MV-4-11 (cell line): ENCODE data around the gene P4HA1.

ENCODE experiments used
- DNase-seq: peaks from one replicate; lab custom pipeline; 2025; lab: John Stamatoyannopoulos, UW

The P4HA1 gene

DNA sequence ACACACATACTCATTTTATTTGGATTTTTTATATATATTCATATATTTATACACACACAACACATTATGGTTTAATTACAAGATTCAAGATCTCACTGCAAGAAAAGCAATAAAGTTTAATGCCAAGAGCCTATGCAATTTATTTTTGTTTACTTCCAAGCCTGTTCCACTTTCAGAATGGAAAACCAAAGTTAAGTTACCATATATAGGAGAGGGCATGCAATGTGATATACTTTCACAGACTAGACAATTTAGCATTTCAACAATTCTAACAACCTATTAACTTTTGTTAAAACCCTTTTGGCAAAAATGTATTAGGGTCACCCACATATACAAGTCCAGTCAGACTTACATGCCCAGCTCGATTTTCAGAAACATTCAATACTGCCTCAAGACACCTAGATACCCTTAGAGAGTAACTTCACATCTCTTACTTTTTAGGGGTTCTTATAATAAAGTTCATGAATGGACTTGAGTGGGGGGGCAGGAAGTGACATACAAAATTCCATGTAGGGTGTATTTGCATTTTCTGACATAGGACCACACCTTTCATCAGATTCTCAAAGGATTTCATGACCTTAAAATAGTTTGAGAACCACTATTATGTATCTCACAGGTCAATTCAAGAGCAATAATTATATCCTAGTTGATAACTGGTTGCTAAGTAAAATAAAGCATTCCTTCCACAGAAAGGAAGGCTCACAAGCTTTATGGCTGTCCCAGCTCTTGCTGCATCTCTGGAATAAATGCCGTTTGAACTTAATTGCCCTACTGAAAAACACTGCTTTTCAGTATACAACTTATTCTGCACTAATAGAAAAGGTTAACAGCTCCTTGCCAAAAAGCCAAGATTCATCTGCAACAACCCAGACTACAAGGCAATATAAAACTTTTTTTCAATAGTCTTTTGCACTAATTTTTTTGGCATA is 2.5 kb downstream of the P4HA1 start:
- DNase-seq: no peak

DNA sequence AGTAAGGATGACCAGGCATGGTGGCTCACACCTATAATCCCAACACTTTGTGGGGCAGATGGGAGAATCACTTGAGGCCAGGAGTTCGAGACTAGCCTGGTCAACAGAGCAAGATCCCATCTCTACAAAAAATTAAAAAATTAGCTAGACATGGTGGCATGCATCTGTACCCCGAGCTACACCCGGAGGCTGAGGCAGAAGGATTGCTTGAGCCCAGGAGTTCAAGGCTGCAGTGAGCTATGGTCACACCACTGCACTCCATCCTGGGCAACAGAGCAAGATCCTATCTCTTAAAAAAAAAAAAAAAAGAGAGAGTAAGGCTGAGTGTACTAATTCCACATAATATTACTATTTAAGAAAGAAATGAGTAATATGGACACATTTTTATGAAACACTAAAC is 3.8 kb downstream of the P4HA1 start:
- no peak for DNase-seq

GRCh38 chr10:73088304-73088703 is 8.4 kb downstream of the P4HA1 start:
- DNase-seq: no peak

GRCh38 chr10:73086816-73087215 is 9.8 kb downstream of the P4HA1 start:
- DNase-seq: no peak

- no peak for DNase-seq
These were observed 12.5 kb downstream of the P4HA1 start for GRCh38 chr10:73084209-73084608.

DNA sequence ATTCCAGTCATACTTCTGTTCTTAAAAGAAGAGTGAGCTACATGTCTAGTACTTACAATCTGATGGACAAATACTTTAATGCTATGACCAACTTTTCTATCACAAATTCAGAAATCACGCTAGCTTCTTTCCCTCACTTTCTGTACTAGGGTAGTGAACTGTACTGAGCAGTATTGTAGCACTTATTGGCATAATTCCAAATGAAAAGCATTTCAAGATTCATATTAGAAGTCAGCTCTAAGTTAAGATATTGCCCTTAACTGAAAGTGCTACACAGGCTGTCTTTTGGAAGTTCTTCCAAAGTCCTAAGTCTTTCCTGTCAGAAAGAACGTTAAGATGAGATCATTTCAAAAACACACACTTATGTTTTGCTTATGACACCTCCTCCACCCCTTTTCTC is 13.4 kb downstream of the P4HA1 start:
- no peak for DNase-seq

GRCh38 chr10:73079779-73080541 is 16.7 kb downstream of the P4HA1 start:
- DNase-seq: no peak

- DNase-seq: no peak
These were observed 20.1 kb downstream of the P4HA1 start for GRCh38 chr10:73076360-73077183.

- no peak for DNase-seq
These were observed 20.8 kb downstream of the P4HA1 start for GRCh38 chr10:73075829-73076228.

DNA sequence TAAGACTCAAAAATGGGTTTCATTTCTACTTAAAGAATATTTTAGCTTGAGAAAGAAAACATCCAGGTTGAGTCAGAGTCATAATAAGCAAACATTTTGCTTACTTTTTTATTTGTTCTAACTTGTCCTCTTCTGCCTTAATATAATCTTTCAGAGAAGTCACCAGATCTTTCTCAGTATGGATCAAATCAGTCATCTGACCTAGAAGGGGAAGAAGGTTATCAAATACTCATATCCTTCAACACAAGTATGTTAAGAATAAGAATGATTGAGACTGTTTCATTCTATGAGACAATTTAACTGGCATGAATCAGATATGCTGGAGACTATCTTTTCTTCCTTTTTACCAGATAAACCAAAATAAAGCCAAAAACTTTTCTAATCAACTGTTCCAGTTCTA is 23.0 kb downstream of the P4HA1 start:
- no peak for DNase-seq

DNA sequence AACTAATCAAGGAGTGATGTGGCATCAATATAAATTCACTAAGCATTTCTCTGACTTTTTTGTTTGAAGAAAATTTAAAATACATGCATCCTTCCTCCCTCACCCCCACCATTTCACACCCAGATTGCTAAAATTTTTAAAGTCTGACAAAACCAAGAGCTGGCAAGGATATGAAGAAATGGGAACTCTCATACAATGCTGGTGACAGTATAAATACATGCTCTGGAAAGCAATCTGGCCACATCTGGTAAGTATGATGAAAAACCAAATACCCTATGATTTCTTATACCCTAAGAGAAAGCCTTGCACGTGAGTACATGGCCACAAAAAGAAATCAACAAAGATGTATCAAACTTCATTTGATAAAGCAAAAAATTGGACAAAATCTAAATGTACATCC is 31.2 kb downstream of the P4HA1 start:
- no peak for DNase-seq

- no peak for DNase-seq
These were observed 34.9 kb downstream of the P4HA1 start for GRCh38 chr10:73061743-73062142.

- peak; percentile 10 for DNase-seq
These were observed 35.7 kb downstream of the P4HA1 start for GRCh38 chr10:73060738-73061635.

DNA sequence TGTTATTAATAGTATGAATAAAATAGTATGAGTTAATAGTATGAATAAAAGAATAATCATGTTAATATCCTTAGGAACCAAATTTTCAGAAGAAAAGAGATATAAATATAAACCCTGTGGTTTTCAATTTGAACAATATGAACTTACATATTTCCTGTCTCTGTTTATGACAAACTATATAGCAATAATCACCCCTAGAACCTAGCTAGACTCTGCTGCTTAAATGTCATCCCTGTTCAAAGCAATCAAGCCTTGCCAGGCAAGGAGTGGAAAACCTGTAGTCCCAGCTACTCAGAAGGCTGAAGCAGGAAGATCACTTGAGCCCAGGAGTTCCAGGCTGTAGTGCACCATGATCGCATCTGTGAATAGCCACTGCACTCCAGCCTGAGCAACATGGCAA is 36.5 kb downstream of the P4HA1 start:
- no peak for DNase-seq

DNA sequence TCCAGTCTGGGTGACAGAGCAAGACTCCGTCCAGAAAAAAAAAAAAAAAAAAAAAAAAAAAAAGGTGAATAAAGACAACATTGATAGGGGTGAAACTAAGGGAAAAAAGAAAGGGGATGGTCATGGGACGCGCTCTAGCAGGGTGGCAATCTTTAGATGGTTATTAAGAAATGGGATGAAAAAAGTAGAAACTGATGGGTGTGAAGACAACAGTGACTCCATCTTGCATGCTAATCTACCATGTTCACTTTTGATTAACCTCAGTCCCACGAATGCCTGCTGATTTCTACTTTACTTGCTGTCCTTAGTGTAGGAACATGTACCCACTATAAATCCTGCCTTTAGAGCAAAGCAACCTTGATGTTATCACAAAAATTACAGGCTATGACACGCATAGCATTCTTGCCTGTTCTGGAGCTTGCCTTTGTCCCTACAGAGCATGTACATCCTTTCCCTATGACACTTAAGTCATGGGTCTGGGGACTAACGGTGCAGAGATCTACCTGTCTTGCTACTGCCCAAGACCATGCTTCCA is 38.5 kb downstream of the P4HA1 start:
- DNase-seq: no peak

- peak; percentile 47 for DNase-seq
These were observed 42.4 kb downstream of the P4HA1 start for GRCh38 chr10:73054286-73054685.

GRCh38 chr10:73053275-73053674 is 43.4 kb downstream of the P4HA1 start:
- no peak for DNase-seq

DNA sequence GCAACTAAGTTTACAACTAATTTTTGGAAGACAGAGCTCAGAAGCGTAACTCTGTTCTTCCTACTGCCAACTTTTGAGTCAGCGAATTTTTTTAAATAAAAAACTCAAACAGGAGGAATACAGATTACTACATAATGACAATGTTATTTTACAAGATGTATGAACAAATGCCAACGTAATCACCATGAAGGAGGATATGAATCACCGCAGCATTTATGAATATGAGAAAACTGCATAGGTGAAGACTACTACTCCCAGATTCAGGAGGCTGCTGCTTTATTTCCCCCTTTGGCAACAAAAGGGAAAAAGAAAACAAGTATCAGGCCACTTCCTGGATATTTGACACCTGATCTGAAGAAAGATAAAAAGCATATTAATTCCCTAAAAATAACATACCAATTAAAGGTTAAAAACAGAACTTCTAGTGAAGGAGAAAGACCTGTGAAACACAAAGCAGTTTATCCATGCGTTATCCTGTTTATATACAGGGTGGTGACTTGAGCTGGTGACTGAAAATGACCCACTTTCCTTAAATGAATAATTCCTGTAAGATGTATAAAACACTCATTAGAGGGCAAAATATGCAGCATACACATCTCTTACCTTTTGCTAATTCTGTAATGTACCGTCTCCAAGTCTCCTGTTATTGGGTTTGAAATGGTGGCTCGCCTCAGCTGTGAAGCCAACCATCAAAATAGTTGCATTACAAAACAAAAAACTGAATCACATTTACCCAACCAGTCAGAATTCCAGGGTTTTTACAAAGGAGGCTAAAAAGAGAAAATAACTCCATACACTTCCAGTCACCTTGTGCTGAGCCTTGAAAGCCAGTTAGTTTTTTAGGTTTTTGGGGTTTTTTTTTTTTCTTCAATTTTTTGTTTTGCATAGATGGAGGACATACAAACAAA is 52.0 kb downstream of the P4HA1 start:
- no peak for DNase-seq

- no peak for DNase-seq
These were observed 52.8 kb downstream of the P4HA1 start for GRCh38 chr10:73043766-73044377.
